ENCODE data around the gene POLDIP3. TPM values are rescaled to one million over a fixed set of nuclear protein-coding genes. Genes with fewer than 3 reads are reported as not detected.
"Not testable (repeated sequence)": the region's sequence is repeated elsewhere in the genome, so short reads cannot be mapped to it uniquely, and the experiment has no call there.

POLDIP3 gene
- total RNA-seq, 2 donors from 2014 or later, result 81.9 to 102 TPM

- Mint-ChIP-seq H3K36me3 (ENCODE audit: low read depth) (peaks cover 3% of the 10 kb centered on the region), H3K4me1 (peaks cover 25% of the 10 kb centered on the region), H3K27me3 (ENCODE audit: insufficient read depth) (peaks cover 14% of the 10 kb centered on the region), H3K9me3 (peaks cover 27% of the 10 kb centered on the region), H3K27ac (peak overlapping the region; percentile 87), H3K4me3 (no peak overlapping the region)
- H3K4me1 ChIP-seq (ENCODE audit: control insufficient read depth, insufficient read depth, low read length), result peaks cover 6% of the 10 kb centered on the region
- H3K9me3 ChIP-seq (ENCODE audit: control insufficient read depth, low read length), result peaks cover 9% of the 10 kb centered on the region
- DNase-seq, result peak; percentile 64
- peak overlapping the region; percentile 44 for H3K9ac ChIP-seq (ENCODE audit: extremely low read depth, low read length, poor library complexity, severe bottlenecking)
- peak overlapping the region; percentile 28 for H3K4me3 ChIP-seq (ENCODE audit: low read length)
- no peaks in the 10 kb centered on the region for H3K27me3 ChIP-seq (ENCODE audit: control insufficient read depth, insufficient read depth, low read length, poor library complexity, severe bottlenecking)
- H3K27ac ChIP-seq (ENCODE audit: low read depth, low read length), result peak overlapping the region; percentile 8
- H3K36me3 ChIP-seq (ENCODE audit: control insufficient read depth, insufficient read depth, low read length), result no peaks in the 10 kb centered on the region
- peak; percentile 21 for TF ChIP-seq CTCF (conservative IDR thresholded peaks at IDR 0.05)
- WGBS, 2 experiments (ENCODE audit: insufficient coverage in 1 of 2, insufficient read length in 1 of 2), result 84 to 94% methylated on average over 4 to 11 of the region's 11 CpGs
Observed at GRCh38 chr22:42549331-42550060, 65.2 kb downstream of the POLDIP3 start.

- peaks cover 9% of the 10 kb centered on the region for H3K27me3 Mint-ChIP-seq (ENCODE audit: insufficient read depth)
- Histone ChIP-seq H3K9ac (ENCODE audit: extremely low read depth, low read length, poor library complexity, severe bottlenecking) (peak overlapping the region; percentile 44), H3K27me3 (ENCODE audit: control insufficient read depth, insufficient read depth, low read length, poor library complexity, severe bottlenecking) (no peaks in the 10 kb centered on the region), H3K9me3 (ENCODE audit: control insufficient read depth, low read length) (peaks cover 9% of the 10 kb centered on the region), H3K36me3 (ENCODE audit: control insufficient read depth, insufficient read depth, low read length) (no peaks in the 10 kb centered on the region), H3K27ac (ENCODE audit: low read depth, low read length) (peak overlapping the region; percentile 8), H3K4me3 (ENCODE audit: low read length) (peak overlapping the region; percentile 28), H3K4me1 (ENCODE audit: control insufficient read depth, insufficient read depth, low read length) (peaks cover 6% of the 10 kb centered on the region)
- peaks cover 27% of the 10 kb centered on the region for H3K9me3 Mint-ChIP-seq
- H3K27ac Mint-ChIP-seq, result peak overlapping the region; percentile 87
- DNase-seq, result peak; percentile 75
- peaks cover 3% of the 10 kb centered on the region for H3K36me3 Mint-ChIP-seq (ENCODE audit: low read depth)
- 84 to 91% methylated on average over 17 to 19 of the region's 19 CpGs for WGBS, 2 experiments (ENCODE audit: insufficient coverage in 1 of 2, insufficient read length in 1 of 2)
- H3K4me3 Mint-ChIP-seq, result no peak overlapping the region
- no peak for TF ChIP-seq CTCF (conservative IDR thresholded peaks at IDR 0.05)
- peaks cover 24% of the 10 kb centered on the region for H3K4me1 Mint-ChIP-seq
Observed at GRCh38 chr22:42548597-42549330, 65.9 kb downstream of the POLDIP3 start.

GRCh38 chr22:42548126-42548525 is 66.6 kb downstream of the POLDIP3 start:
- Mint-ChIP-seq H3K4me1 (peaks cover 22% of the 10 kb centered on the region), H3K9me3 (peaks cover 28% of the 10 kb centered on the region), H3K27ac (peak overlapping the region; percentile 87)
- H3K36me3 ChIP-seq (ENCODE audit: control insufficient read depth, insufficient read depth, low read length); H3K4me3 Mint-ChIP-seq; H3K27me3 ChIP-seq (ENCODE audit: control insufficient read depth, insufficient read depth, low read length, poor library complexity, severe bottlenecking); DNase-seq; H3K27me3 Mint-ChIP-seq (ENCODE audit: insufficient read depth); H3K36me3 Mint-ChIP-seq (ENCODE audit: low read depth); H3K27ac ChIP-seq (ENCODE audit: low read depth, low read length); H3K4me1 ChIP-seq (ENCODE audit: control insufficient read depth, insufficient read depth, low read length); H3K4me3 ChIP-seq (ENCODE audit: low read length): not testable (repeated sequence)
- H3K9me3 ChIP-seq (ENCODE audit: control insufficient read depth, low read length), result peaks cover 11% of the 10 kb centered on the region
- WGBS, 2 experiments (ENCODE audit: insufficient coverage in 1 of 2, insufficient read length in 1 of 2), result 65 to 77% methylated on average over 4 to 6 of the region's 6 CpGs
- H3K9ac ChIP-seq (ENCODE audit: extremely low read depth, low read length, poor library complexity, severe bottlenecking), result peak overlapping the region; percentile 16
